Heart right ventricle (tissue), 16 donors: ENCODE data around the gene P4HA3. TPM values are rescaled to one million over a fixed set of nuclear protein-coding genes. Genes with fewer than 3 reads are reported as not detected.
"Not testable (repeated sequence)": the region's sequence is repeated elsewhere in the genome, so short reads cannot be mapped to it uniquely, and the experiment has no call there.

Experiments
- ATAC-seq, 8 donors: fragments of 200-7000 bp; cut with Tn5 transposase; one replicate each; pipeline ENCODE4 v1.9.1; 2020; ENCODE audit warnings: mild to moderate bottlenecking in 8 of 8, moderate library complexity in 8 of 8, moderate number of reproducible peaks in 1 of 8
- DNase-seq, 2 donors: peaks; one replicate each; pipeline ENCODE4 v3.0.0-alpha.2; 2020
- H3K27ac ChIP-seq, 10 donors: fragments of 200-600 bp; sonication (generic) in 2 of 10; one replicate each; pipeline versions ENCODE4 v1.5.0 to v1.8.0; 2020 to 2022; ENCODE audit warnings: mild to moderate bottlenecking in 3 of 10
- H3K27me3 ChIP-seq, 7 donors: fragments of 200-600 bp; one replicate each; pipeline ENCODE4 v1.8.0; 2021 to 2022; ENCODE audit warnings: mild to moderate bottlenecking in 2 of 7
- H3K36me3 ChIP-seq, 9 donors: fragments of 200-600 bp; sonication (generic) in 1 of 9; one replicate each; pipeline versions ENCODE4 v1.5.0 to v1.8.0; 2020 to 2022; ENCODE audit warnings: mild to moderate bottlenecking in 2 of 9
- H3K4me1 ChIP-seq, 9 donors: fragments of 200-600 bp; sonication (generic) in 1 of 9; one replicate each; pipeline versions ENCODE4 v1.5.0 to v1.8.0; 2020 to 2022; ENCODE audit warnings: mild to moderate bottlenecking in 4 of 9
- H3K4me3 ChIP-seq, 10 donors: fragments of 200-600 bp; sonication (generic) in 2 of 10; one replicate each; pipeline versions ENCODE4 v1.5.0 to v1.8.0; 2020 to 2022; ENCODE audit warnings: mild to moderate bottlenecking in 7 of 10, moderate library complexity in 2 of 10
- H3K9me3 ChIP-seq, 11 donors: fragments of 200-600 bp in 10 of 11; sonication (generic) in 2 of 11; one replicate each; pipeline versions ENCODE4 v1.5.0 to v1.8.0; 2013 to 2022; ENCODE audit warnings: mild to moderate bottlenecking in 2 of 11, control low read depth in 1 of 11, moderate library complexity in 1 of 11
- WGBS, 2 donors: extraction: QIAGEN DNeasy Blood & Tissue Kit; methylation state at CpG; one replicate each; pipeline ENCODE4 v1.1.7; 2013; ENCODE audit warnings: inconsistent platforms in 1 of 2; 5-methylcytosine and 5-hydroxymethylcytosine counted together
- intact Hi-C, 10 donors: fragments of 100-400 bp; cut with DNase I; formaldehyde crosslinking; loops; one replicate each; pipeline versions ENCODE4 v1.11.1 to v1.14.2; 2022
- polyA plus RNA-seq, 2 donors: library from polyadenylated mRNA; stranded (reverse); fragments of 200-250 nt; gene quantifications; one replicate each; pipeline ENCODE4 v1.2.3, GENCODE V29; 2013
- total RNA-seq, 10 donors: library from RNA; stranded (reverse); fragmentation: NEBNext Ultra II Directional in 3 of 10; extraction: Animal tissue kit (Norgen Biotek cat#: 25700) in 3 of 10; gene quantifications; one replicate each; pipeline versions ENCODE4 v1.2.1 to v1.2.4, GENCODE V29; 2021 to 2023
- TF ChIP-seq, protein P1 (sequence below), 9 donors: fragments of 200-600 bp; sonication (generic) in 2 of 9; IDR thresholded peaks; one replicate each; pipeline versions ENCODE4 v1.5.0 to v1.8.0; 2021 to 2022; ENCODE audit warnings: antibody characterized with exemption in 9 of 9, mild to moderate bottlenecking in 5 of 9, moderate library complexity in 1 of 9
- donor health status: Arrhythmogenic right ventricular cardiomyopathy.
- donor health status: ischemic (EF 13 %, LVEDD 7.1; RV severe dilation, severe dysfunction).
- donor health status: healthy with polysubstance abuse.
- donor health status: DM: no; HTN: yes; CAD: no.
- donor health status: DM: no; HTN: no; CAD: no.
- donor health status: ischemic (EF 25% LVEDD 6.9; RV normal size, moderate dysfunction).
- donor health status: ischemic (EF 25% LVEDD 5.7; RV mildly dilated, moderate dysfunction).
- donor health status: healthy.
- donor health status: DM: yes; HTN: yes; CAD: no.
- donor health status: Ischemic cardiomyopathy.
- donor health status: ischemic (EF 35%, LVEDD 5.7; RV mildly dilated, moderate dysfunction).
- donor health status: nonischemic (EF 11% LVEDD 7.7; RV severe dilation, severe dysfunction).
- donor health status: DM: yes; HTN: yes; CAD: no.
- donor health status: PGD.
- donor health status: ischemic (EF 29% LVEDD 5.4; RV normal size, mild dysfunction).
- donor health status: nonischemic (EF 23%, LVEDD 6.1; RV moderate dilation, normal function).

The P4HA3 gene
- total and polyA plus RNA-seq, 12 donors = 0.13 to 0.76 (median 0.30) TPM; not detected in 6

DNA sequence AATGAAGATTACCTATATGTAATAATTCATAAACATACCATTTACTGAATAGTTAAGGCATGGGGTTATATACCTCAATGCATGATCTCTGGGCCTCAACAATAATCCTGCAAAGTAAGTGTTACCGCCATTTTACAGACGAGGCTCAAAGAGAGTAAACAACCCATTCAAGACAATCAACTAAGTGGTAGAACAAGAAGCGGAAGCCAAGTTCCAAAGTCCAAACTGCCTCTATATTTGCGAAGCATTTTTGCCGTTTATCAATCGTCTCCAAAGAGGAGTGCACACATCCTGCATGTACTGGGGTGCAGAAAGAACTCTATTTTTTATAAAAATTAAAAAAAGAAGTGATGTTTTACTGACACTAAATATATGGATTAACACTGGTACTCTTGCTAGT, 27.5 kb upstream of the P4HA3 start:
- Histone ChIP-seq H3K4me1 (peaks cover 0 to 4% (median 0%) of the 10 kb centered on the region in 9 donors), H3K27me3 (no peaks in the 10 kb centered on the region), H3K27ac (no peak overlapping the region), H3K9me3 (no peaks in the 10 kb centered on the region), H3K36me3 (peaks cover 0 to 59% (median 0%) of the 10 kb centered on the region in 9 donors), H3K4me3 (no peak overlapping the region)
- intact Hi-C loops = no loop called here
- ATAC-seq (no peak), DNase-seq (no peak)
- WGBS, 2 donors = 75 to 81% methylated on average over 6 of the region's 6 CpGs
- TF ChIP-seq, protein P1, sequence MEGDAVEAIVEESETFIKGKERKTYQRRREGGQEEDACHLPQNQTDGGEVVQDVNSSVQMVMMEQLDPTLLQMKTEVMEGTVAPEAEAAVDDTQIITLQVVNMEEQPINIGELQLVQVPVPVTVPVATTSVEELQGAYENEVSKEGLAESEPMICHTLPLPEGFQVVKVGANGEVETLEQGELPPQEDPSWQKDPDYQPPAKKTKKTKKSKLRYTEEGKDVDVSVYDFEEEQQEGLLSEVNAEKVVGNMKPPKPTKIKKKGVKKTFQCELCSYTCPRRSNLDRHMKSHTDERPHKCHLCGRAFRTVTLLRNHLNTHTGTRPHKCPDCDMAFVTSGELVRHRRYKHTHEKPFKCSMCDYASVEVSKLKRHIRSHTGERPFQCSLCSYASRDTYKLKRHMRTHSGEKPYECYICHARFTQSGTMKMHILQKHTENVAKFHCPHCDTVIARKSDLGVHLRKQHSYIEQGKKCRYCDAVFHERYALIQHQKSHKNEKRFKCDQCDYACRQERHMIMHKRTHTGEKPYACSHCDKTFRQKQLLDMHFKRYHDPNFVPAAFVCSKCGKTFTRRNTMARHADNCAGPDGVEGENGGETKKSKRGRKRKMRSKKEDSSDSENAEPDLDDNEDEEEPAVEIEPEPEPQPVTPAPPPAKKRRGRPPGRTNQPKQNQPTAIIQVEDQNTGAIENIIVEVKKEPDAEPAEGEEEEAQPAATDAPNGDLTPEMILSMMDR (IDR thresholded peaks at IDR 0.05) = no peak

DNA sequence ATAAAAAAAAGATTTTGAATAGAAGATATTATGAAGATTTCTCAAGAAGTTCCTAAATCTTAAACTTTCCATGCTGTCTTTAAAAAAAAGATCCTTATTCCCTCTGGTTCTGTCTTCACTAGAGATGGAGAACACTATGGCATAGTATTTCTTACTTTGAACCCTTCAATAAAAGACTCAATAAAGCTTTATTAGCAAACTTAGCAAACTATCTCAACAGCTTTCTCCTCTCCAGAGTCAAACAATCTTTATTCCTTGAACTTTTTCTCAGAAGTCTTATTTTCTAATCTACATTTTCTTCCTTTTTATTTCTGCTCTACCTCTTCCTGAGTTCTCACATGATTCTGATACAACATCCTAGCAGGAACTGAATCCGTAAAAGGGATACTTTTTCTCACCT, 21.8 kb upstream of the P4HA3 start:
- TF ChIP-seq, protein P1 (IDR thresholded peaks at IDR 0.05) = no peak
- intact Hi-C loops = no loop called here
- no peak overlapping the region for H3K27ac ChIP-seq
- ATAC-seq = no peak
- no peak for DNase-seq
- H3K36me3 ChIP-seq = peaks cover 0 to 31% (median 0%) of the 10 kb centered on the region in 9 donors
- H3K9me3 ChIP-seq = no peaks in the 10 kb centered on the region
- 95 to 96% methylated on average over 1 of the region's 1 CpG for WGBS, 2 donors
- no peak overlapping the region for H3K4me3 ChIP-seq
- H3K4me1 ChIP-seq = peaks cover 0 to 4% (median 0%) of the 10 kb centered on the region in 9 donors
- H3K27me3 ChIP-seq = no peaks in the 10 kb centered on the region

DNA sequence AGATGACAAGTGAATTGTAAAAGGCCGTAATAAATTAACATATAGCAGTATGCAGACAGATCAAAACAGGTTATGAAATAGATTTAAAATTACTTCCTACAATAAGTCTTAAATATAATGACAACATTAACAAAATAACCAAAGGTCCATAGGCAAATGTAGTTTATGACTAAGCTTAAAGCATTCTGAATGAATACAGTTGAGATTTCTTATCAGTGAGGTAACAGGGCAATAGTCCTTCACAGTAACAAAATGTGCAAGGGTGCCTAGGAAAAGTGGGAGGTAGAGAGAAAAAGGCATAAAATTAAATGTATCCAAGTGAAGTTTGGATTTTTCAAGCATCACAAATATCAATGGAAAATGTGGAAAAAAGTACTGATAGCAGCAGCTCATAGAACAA, 20.9 kb upstream of the P4HA3 start:
- Histone ChIP-seq H3K27me3 (no peaks in the 10 kb centered on the region), H3K27ac (no peak overlapping the region), H3K4me1 (peaks cover 0 to 4% (median 0%) of the 10 kb centered on the region in 9 donors), H3K36me3 (peaks cover 0 to 22% (median 0%) of the 10 kb centered on the region in 9 donors), H3K4me3 (no peak overlapping the region), H3K9me3 (no peaks in the 10 kb centered on the region)
- TF ChIP-seq, protein P1 (IDR thresholded peaks at IDR 0.05) = no peak
- DNase-seq (no peak), ATAC-seq (no peak)
- intact Hi-C loops = no loop called here
- 99 to 100% methylated on average over 1 of the region's 1 CpG for WGBS, 2 donors

GRCh38 chr11:74331000-74331399, 19.6 kb upstream of the P4HA3 start:
- WGBS, 2 donors = 83 to 91% methylated on average over 6 of the region's 6 CpGs
- H3K36me3 ChIP-seq, H3K4me3 ChIP-seq, DNase-seq, intact Hi-C loops, ATAC-seq, H3K9me3 ChIP-seq, H3K27ac ChIP-seq, H3K27me3 ChIP-seq: not testable (repeated sequence)
- peaks cover 7 to 16% (median 11%) of the 10 kb centered on the region in 9 donors for H3K4me1 ChIP-seq

DNA sequence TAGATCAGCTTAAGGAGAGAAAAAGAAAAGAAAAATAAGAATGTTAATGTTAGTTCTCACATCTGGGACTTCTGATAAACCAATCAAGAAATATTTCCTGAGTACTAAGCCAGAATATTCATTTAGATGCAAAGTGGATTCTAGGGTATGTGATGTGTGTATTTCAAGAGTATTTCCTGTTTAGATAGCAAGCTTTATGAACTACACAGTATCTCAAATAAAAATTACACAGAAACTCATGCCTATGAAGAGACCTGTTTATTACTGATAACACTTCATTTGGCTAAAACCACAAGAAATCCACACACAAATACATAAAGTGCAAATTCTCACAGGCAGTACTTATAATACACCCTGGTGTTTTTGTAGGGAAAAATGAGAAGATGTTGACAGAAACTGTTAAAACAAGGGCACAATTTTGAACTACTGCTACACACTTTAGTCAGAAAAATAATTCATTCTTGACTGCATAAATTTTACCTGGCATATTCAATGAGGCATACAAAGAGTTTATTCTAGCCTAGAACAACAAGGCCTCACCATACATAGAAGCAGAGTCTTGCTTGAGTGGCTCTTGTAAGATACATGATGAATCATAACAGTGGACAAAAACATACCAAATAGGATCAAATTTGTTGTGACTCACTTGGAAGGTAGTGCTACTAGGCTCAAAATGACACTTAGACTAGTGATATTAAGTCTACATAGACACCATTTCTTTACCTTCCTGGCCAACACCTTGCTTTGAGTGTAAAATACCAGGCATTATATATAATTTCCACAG, 18.8 kb upstream of the P4HA3 start:
- intact Hi-C loops = no loop called here
- ATAC-seq (no peak), DNase-seq (no peak)
- Histone ChIP-seq H3K27me3 (no peaks in the 10 kb centered on the region), H3K4me1 (peaks cover 10 to 22% (median 18%) of the 10 kb centered on the region in 9 donors), H3K27ac (no peak overlapping the region), H3K4me3 (no peak overlapping the region), H3K36me3 (peaks cover 0 to 6% (median 0%) of the 10 kb centered on the region in 9 donors), H3K9me3 (peaks cover 0 to 3% (median 0%) of the 10 kb centered on the region in 11 donors)
- TF ChIP-seq, protein P1 (IDR thresholded peaks at IDR 0.05) = no peak
